G401.6 (cell line): ENCODE measurements around the gene STX2.
A peak's percentile ranks its signal among the peaks of the same experiment; 100 is the strongest.
"Not testable (repeated sequence)": the region's sequence is repeated elsewhere in the genome, so short reads cannot be mapped to it uniquely, and the experiment has no call there.

ENCODE experiments used
- FAIRE-seq: peaks from 2 replicates; lab custom pipeline; 2012; peaks lifted over from hg19 to GRCh38; lab: Jason Lieb, UNC

STX2 gene

DNA sequence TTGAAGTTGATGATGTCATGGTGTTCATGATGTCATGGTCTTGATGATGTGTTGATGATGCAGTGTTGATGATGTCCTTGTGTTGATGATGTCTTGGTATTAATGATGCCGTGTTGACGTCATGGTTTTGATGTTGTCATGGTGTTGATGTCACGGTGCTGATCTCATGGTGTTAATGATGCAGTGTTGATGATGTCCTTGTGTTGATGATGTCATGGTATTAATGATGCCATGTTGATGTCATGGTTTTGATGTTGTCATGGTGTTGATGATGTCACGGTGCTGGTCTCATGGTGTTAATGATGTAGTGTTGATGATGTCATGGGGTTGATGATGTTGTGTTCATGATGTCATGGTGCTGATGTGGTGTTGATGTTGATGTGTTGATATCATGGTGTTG is 75.0 kb downstream of the STX2 start:
- FAIRE-seq, result no peak

DNA sequence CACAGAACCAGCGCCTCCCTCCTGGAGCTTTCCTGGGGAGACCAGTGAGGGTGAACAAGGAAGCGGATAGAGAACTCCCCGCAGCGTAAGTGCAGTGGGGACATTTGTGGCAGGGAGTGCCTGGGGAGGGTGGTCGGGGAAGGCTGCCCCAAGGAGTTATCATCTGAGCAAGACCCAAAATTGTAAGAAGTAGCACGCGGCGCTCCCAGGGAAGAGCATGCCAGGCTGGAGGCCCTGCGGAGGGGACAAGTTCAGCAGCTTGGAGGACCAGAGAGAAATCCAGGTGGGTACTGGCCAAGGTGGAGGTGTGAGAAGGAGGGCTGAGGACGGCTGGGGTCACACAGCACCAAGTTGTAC is 76.8 kb downstream of the STX2 start:
- no peak for FAIRE-seq

DNA sequence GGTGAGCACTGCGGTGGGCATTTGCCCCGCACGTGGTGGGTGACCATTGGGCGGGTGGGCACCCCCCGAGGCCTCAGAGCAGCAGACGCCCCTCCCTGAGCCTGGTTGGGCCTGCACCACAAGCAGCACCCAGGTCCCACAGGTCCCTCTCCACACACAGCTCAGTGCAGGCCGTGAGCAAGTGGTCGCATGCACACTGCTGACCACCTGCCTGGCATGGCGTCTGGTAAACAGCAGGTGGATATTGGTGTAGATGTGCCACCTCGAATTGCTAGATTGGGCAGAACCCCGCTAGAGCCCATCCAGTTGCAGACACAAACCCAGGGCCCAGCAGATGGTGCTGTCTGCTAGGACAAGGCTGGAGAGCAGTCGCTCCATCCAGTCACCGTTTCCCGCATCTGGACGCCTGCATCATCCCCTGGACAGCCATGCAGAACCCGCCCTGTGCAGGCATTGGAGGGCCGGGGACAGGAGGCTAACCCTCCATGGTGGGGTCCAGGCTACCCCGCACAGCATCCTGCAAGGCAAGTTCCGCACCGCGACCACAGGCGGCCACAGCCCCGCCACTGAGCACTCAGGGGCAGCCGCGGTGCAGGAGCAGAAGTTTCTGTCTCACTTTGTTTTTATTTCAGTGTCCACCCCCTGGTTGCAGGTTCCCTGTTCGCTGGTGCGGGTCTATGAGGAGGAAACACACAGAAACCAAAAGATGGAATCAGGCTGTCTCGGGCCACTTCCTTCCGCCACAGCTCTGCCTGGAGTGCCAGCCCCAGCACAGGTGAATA is 77.3 kb downstream of the STX2 start:
- FAIRE-seq, result no peak

DNA sequence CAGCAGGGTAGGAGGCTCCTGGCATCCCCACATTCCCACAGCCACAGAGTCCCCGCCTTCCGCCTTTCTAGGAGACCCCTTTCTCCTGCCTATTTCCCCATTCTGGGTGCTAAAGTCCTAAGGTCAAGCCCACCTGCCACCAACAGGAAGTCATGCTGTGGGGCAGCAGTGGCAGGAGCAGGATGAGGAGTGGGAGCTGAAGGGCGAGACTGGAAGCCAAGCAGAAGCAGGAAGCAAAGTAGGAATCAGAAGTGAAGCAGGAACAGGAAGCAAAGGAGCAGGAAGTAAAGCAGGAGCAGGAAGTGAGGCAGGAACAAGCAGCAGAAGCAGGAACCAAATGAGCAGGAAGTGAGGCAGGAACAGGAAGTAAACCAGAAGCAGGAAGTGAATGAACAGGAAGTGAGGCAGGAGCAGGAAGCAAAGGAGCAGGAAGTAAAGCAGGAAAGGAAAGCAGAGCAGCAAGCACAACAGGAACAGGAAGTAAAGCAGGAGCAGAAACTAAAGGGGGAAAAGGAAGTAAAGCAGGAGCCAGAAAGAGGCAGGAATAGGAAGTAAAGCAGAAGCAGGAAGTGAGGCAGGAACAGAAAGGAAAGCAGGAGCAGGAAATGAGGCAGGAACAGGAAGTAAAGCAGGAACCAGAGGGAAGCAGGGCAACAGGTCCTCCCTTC is 84.7 kb downstream of the STX2 start:
- no peak for FAIRE-seq

DNA sequence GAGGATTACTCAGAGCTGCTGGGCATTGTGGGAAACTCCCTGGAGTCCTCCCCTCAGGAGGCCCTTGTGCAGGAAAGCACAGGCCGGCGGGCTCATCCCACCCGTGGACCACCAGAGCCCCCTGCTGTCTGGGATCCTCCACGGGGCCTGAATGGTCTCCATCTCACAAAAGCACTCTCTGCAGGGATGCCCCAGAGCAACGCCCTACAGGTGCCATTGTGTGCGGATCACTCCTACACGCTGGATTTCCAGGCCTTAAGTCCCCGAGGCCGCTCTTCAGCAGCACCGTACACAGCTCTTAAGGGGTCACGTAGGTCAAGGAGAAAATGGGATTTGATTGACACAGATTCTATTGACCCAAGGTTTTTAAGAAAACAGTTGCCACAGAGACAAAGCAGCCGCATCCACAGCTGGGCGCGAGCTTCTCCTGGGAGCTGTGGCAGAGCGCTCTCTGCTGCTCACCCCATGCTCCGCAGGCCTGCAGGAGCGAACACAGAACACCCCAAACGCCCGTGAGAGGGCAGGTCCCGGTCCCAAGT is 86.3 kb downstream of the STX2 start:
- no peak for FAIRE-seq

DNA sequence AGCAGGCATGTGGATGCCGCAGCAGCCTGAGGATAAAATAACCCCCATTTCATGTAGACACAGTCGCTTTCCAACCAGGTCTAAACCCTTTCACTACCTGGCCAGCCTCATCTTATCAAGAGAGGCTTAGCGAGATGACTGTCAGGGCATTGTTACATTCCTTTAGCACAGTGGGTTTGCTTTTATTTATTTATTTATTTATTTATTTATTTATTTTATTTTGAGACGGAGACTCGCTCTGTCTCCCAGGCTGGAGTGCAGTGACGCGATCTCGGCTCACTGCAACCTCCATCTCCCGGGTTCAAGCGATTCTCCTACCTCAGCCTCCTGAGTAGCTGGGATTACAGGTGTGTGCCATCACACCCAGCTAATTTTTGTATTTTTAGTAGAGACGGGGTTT is 87.0 kb downstream of the STX2 start:
- not testable (repeated sequence) for FAIRE-seq

DNA sequence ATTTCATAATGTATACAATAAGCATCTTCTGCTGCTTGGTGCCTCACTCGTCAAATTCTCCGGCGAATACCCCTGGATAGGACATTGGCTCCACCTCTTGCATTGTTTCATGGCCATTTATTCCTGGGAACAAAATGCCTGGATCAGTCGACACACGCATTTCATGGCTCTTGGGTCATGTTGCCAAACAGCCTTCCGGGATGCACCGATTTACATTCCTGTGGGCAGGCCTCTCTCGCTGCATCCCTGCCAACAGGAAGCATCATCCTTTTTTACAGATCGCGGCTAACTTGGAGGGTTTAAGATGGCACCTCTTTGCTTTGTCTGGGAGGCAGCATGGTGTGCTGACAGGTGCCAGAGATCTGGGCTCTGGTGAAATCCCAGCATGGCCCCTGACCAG is 90.3 kb downstream of the STX2 start:
- FAIRE-seq, result no peak

DNA sequence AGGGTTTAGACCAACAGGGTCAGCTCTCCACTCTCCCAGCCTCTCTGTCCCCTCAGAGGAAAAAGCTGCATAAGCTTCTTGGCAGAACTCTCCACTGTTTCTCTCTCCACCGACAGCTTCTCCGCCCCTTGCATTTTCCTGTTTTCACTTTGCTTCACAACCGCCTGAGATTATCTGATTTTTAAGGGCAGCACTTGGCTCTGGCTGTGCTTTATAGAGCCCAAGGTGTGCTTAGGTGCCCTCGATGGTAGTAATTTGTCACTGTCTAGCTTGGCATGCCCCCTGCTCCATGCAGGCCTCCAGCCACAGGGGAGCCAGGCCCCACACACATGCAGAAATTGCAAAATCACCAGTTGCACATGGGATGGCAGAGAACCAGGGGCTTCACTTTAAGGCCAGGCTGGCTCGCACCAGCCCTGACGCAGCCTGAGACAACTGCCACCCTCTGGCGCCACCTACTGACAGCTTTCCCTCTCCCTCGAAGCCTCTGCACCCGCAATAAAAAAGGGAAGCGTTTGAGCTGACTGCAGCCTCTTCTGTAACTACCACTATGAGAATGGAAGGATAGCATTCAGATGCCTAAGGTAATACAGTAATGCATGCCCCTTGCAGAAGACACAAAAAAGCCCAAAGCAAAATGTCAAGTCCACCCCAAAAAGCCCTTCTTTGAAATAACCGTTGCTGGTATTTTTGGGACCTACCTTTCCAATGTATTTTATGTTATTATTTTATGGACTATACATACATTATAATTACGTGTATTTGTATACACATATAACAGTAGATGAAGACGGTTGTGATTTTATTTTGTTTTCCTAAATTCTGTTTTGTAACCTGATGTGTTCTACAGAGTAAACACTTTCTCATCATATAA is 90.9 kb downstream of the STX2 start:
- peak; percentile 92 for FAIRE-seq

DNA sequence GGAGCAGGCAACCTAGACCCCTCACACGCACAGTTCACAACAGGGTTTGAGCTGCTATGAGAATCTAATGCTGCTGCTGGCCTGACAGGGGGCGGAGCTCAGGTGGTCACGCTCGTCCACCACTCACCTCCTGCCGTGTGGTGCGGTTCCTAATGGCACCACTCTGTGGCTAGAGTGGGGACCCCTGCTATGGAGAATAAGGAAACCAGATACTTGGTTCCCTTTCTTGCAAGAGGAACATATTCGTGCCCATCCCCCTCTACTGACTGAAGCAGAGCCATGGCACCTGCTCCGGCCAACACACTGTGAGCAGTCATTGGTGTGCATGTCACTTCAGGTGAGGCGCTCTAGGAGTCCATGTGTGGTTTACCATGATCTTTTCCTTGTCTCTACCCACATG is 92.5 kb downstream of the STX2 start:
- FAIRE-seq, result no peak

DNA sequence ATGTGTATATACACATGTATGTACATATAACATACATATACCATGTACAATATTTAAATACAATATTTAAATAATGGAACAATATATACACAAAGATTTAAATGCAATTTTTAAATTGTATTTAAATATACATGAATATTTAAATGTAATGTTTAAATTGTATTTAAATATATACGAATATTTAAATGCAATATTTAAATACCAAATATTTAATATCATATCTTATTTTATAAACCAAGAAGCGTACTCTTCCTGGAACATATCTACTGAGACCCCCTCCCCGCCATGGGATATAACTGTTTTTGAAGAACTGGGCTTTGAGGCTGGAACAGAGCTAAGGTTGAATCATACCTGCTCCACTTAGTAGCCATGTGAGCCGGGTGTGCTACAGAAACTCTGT is 93.1 kb downstream of the STX2 start:
- FAIRE-seq, result peak; percentile 96

DNA sequence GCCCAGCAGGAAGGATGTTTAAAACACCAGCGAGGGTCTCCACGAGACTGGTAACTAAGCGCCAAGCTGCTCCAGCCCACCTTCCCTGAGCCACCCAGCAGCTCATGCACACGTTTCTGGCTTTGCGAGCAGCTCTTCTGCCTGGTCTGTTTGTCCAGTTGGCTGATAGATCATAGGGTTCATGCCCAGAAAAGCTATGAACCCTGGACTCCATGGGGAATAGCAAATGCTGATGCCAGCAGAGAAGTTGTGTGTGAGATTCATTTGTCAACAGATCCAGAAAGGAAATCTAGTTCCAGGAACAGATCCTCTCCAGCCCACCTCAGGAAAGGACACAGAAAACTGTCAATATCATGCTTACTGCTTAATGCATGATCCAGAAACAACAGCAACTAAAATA is 94.8 kb downstream of the STX2 start:
- no peak for FAIRE-seq

DNA sequence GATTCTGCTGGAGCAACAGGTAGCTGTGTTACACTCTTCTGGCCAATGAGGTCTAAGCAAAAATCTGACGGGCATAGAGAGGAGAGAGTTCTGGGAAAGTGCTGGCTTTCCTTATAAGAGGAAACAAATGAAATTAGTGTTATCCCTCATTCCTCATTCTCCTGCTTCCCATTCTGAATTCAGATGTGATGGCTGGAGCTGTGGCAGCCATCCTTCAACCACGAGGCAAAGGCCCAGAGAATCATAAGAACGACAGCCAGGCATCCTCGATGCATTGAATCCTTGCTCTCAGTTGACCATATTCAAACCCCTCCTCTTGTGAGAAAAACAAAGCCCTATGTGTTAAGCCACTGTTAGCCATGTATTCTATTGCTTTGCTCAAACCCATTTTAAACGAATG is 95.4 kb downstream of the STX2 start:
- FAIRE-seq, result no peak

DNA sequence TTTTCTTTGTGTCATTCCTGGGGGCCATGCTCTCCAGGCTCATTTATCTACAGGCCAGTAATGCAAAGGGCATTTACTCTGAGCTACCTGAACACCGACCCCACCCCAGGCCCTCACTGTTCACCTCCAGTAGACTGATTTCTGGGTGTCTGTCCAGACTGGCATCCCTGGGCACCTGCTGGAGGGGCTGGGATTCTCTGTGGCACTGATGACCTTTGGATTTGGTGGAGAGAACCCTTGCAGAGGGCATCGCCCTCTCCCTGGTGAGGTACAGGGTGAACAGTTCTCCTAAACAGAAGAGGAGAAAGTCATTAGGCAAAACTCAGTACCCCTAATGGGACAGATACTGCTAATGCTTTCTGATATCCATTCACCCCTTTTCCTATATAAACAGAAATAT is 95.9 kb downstream of the STX2 start:
- no peak for FAIRE-seq

DNA sequence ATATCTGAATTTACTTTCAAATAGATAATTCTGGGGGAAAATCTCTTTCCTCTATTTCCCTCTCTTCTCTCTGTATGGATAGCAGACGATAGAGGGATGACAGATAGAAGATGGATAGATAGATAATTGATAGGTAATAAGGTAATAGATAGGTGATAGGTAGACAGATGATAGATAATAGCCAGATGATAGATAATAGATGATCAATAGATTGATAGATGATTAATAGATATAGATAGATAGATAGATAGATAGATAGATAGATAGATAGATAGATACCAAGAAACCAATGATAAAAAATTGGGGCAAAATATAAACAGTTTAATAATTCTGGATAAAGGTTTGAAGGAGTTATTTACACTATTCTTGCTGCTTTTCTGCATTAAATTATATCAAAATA is 96.3 kb downstream of the STX2 start:
- no peak for FAIRE-seq

DNA sequence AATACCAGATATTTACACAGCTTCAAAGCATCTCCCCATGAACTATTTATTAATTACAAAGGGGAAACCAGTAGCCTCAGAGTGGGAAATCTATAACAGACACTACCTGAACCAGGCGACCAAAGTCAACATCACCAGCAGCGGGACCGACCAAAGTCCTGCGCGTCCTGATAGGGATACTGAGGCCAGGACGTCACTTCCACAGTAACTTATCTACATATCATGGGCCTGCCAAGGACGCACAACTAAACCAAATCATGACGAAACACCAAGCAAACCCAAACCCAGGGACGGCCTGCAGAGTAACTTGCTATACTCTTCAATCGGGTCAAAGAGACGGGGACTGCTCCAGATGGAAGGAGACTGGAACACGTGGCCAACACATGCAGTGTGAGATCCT is 96.9 kb downstream of the STX2 start:
- FAIRE-seq, result no peak
